Body of pancreas (tissue), 4 donors: ENCODE data around the gene CHD6. TPM values are rescaled to one million over a fixed set of nuclear protein-coding genes. Genes with fewer than 3 reads are reported as not detected.

Experiments used
- ATAC-seq: fragments of 150-250 bp; one replicate; pipeline ENCODE4 v1.9.1; 2016
- DNase-seq, 4 donors: peaks; one replicate each; pipeline ENCODE4 v3.0.0-alpha.2; 2019
- H3K27ac ChIP-seq, 4 donors: fragments of 200-600 bp; sonication (generic); 1 replicate in 3 of 4; 2 replicates in 1 of 4; pipeline versions ENCODE4 v1.5.1 to v1.6.1; 2016 to 2019; ENCODE audit warnings: mild to moderate bottlenecking in 1 of 4, mixed read lengths in 1 of 4, moderate library complexity in 1 of 4
- H3K27me3 ChIP-seq, 2 donors: fragments of 200-600 bp; sonication (generic); one replicate each; pipeline ENCODE4 v1.6.0; 2016; ENCODE audit warnings: mild to moderate bottlenecking in 1 of 2
- H3K36me3 ChIP-seq, 2 donors: fragments of 200-600 bp; sonication (generic); replicated peaks in 1 of 2; 2 replicates each; pipeline ENCODE4 v1.5.1; 2016; ENCODE audit warnings: low read depth in 2 of 2; ENCODE audit not compliant: insufficient read depth in 1 of 2
- H3K4me1 ChIP-seq: fragments of 200-600 bp; sonication (generic); one replicate; pipeline ENCODE4 v1.6.0; 2016
- H3K4me3 ChIP-seq, 2 donors: fragments of 200-600 bp; sonication (generic); 1 replicate in 1 of 2; 2 replicates in 1 of 2; pipeline ENCODE4 v1.5.1; 2016 to 2019
- H3K9me3 ChIP-seq, 3 donors: fragments of 200-600 bp; sonication (generic); 1 replicate in 2 of 3; 2 replicates in 1 of 3; pipeline ENCODE4 v1.5.1; 2016
- POLR2A ChIP-seq, 3 donors: fragments of 450-650 bp; IDR thresholded peaks; one replicate each; pipeline ENCODE4 v1.6.1; 2016; ENCODE audit warnings: antibody characterized with exemption in 3 of 3, mild to moderate bottlenecking in 2 of 3
- WGBS, 2 donors: methylation state at CpG; one replicate each; pipeline ENCODE4 v1.1.5; 2017; 5-methylcytosine and 5-hydroxymethylcytosine counted together
- intact Hi-C: fragments of 100-400 bp; cut with DNase I; formaldehyde crosslinking; loops from one replicate; pipeline ENCODE4 v1.15.1; 2023
- total RNA-seq, 2 donors: library from RNA; depleted of rRNA; stranded (reverse); fragments of >200 nt; gene quantifications; one replicate each; pipeline ENCODE4 v1.1.0, GENCODE V29; 2016
- TF ChIP-seq, protein P1 (sequence below), 7 experiments: fragments of 450-650 bp in 4 of 7; fragments of 200-600 bp in 3 of 7; sonication (generic) in 3 of 7; IDR thresholded peaks; one replicate each; pipeline ENCODE4 v1.5.1; 2016 to 2019; ENCODE audit warnings: antibody characterized with exemption in 7 of 7

CHD6 gene
- total RNA-seq, 2 donors from 2014 or later = 21.8 to 43.5 TPM

DNA sequence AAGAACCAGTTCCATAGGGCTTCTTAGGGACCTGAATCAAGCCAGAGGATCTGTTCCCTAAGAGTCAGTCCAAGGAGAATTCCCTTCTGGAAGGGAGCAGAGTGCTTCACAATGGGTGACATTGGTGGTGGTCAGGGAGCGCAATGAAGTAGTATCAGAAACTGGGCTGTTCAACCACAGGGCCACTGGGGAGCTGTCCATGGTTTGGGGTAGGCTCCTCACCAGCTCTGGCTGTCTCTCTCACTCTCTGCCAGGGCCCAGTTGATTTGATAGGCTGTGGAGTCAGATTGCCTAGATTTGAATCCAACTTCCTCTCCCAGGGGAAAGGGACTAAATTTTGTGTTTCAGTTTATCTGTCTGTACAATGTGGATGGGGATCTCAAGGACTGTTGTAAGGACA lies 36.7 kb upstream of the CHD6 start:
- 85 to 100% methylated on average over 1 of the region's 1 CpG for WGBS, 2 donors
- DNase-seq = no peak
- intact Hi-C loops = no loop called here

DNA sequence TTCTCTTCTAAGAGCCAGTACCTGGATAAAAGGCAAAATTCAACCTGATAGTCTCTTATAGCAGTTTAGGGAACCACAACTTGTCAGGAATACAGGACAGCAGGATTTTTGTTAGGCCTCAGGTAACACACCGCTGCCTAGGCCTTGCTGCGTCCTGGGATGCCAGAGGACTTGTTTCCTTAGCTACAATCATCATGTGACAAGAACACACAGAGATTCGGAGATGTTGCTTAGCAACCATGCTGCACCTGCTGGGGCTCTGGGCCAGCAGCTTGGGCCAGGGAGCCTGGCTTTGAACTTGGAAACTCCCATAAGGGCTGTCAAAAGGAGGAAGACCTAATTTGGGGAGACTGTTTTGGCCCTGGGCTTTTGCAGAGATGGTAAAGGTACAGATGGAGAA lies 36.1 kb upstream of the CHD6 start:
- DNase-seq = peak; percentile 14 to 66 (median 62)
- Histone ChIP-seq H3K4me3 (no peak overlapping the region), H3K36me3 (no peaks in the 10 kb centered on the region), H3K9me3 (no peaks in the 10 kb centered on the region), H3K27ac (no peak overlapping the region), H3K27me3 (no peaks in the 10 kb centered on the region), H3K4me1 (peaks cover 20% of the 10 kb centered on the region)
- no peak for TF ChIP-seq POLR2A (IDR thresholded peaks at IDR 0.05)
- TF ChIP-seq, protein P1, sequence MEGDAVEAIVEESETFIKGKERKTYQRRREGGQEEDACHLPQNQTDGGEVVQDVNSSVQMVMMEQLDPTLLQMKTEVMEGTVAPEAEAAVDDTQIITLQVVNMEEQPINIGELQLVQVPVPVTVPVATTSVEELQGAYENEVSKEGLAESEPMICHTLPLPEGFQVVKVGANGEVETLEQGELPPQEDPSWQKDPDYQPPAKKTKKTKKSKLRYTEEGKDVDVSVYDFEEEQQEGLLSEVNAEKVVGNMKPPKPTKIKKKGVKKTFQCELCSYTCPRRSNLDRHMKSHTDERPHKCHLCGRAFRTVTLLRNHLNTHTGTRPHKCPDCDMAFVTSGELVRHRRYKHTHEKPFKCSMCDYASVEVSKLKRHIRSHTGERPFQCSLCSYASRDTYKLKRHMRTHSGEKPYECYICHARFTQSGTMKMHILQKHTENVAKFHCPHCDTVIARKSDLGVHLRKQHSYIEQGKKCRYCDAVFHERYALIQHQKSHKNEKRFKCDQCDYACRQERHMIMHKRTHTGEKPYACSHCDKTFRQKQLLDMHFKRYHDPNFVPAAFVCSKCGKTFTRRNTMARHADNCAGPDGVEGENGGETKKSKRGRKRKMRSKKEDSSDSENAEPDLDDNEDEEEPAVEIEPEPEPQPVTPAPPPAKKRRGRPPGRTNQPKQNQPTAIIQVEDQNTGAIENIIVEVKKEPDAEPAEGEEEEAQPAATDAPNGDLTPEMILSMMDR (IDR thresholded peaks at IDR 0.05) = no peak
- ATAC-seq = peak; percentile 66
- intact Hi-C loops = no loop called here
- 13% methylated on average over 3 of the region's 3 CpGs; no CpG with 5 or more reads in 1 of the 2 donors for WGBS, 2 donors

More for the DNA sequence above, 36.7 kb upstream of the CHD6 start:
- Histone ChIP-seq H3K4me1 (peaks cover 15% of the 10 kb centered on the region), H3K27ac (no peak overlapping the region), H3K4me3 (no peak overlapping the region), H3K36me3 (no peaks in the 10 kb centered on the region), H3K9me3 (no peaks in the 10 kb centered on the region), H3K27me3 (no peaks in the 10 kb centered on the region)
- no peak for ATAC-seq
- TF ChIP-seq, protein P1 (IDR thresholded peaks at IDR 0.05) = no peak
- no peak for TF ChIP-seq POLR2A (IDR thresholded peaks at IDR 0.05)

- intact Hi-C loops = no loop called here
- peak; percentile 16 to 61 (median 42) for DNase-seq
- 13 to 45% methylated on average over 1 of the region's 1 CpG for WGBS, 2 donors
- H3K9me3 ChIP-seq = no peaks in the 10 kb centered on the region
- peak overlapping the region in 1 of 4 donors; percentile 16 for H3K27ac ChIP-seq
- TF ChIP-seq, protein P1 (IDR thresholded peaks at IDR 0.05) = no peak
- TF ChIP-seq POLR2A (IDR thresholded peaks at IDR 0.05) = no peak
- H3K4me3 ChIP-seq = no peak overlapping the region
- no peaks in the 10 kb centered on the region for H3K27me3 ChIP-seq
- H3K4me1 ChIP-seq = peaks cover 20% of the 10 kb centered on the region
- H3K36me3 ChIP-seq = no peaks in the 10 kb centered on the region
- peak; percentile 71 for ATAC-seq
These were observed 32.2 kb upstream of the CHD6 start for GRCh38 chr20:41650231-41650948.

DNA sequence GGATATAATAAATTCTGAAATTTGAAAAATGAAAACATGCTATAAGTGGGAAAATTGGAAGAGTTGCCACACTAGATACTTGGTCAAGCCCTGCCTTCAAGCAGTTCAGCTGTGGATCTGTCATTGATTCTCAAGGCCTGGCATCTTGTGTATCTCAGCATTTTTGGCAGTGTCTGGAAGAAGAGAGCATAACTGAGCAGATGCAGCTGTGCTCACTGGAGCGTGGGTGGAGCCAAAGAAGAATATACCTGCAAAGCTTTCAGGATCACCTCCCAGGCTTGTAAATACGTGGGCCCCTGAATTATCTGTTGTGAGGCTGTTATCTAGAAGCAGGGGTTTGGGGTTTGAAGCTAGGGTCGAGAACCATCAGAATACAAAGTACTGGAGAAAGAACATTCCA lies 31.3 kb upstream of the CHD6 start:
- H3K36me3 ChIP-seq = no peaks in the 10 kb centered on the region
- H3K4me3 ChIP-seq = no peak overlapping the region
- no peak for DNase-seq
- no peaks in the 10 kb centered on the region for H3K9me3 ChIP-seq
- 47 to 63% methylated on average over 3 of the region's 3 CpGs for WGBS, 2 donors
- intact Hi-C loops = no loop called here
- no peak for ATAC-seq
- H3K27ac ChIP-seq = no peak overlapping the region
- TF ChIP-seq, protein P1 (IDR thresholded peaks at IDR 0.05) = no peak
- no peak for TF ChIP-seq POLR2A (IDR thresholded peaks at IDR 0.05)
- no peaks in the 10 kb centered on the region for H3K27me3 ChIP-seq
- H3K4me1 ChIP-seq = peaks cover 20% of the 10 kb centered on the region

- ATAC-seq (no peak), DNase-seq (no peak)
- intact Hi-C loops = no loop called here
- Histone ChIP-seq H3K36me3 (no peaks in the 10 kb centered on the region), H3K9me3 (no peaks in the 10 kb centered on the region), H3K27ac (no peak overlapping the region), H3K4me3 (no peak overlapping the region), H3K4me1 (peaks cover 15% of the 10 kb centered on the region), H3K27me3 (no peaks in the 10 kb centered on the region)
- TF ChIP-seq, protein P1 (IDR thresholded peaks at IDR 0.05) = no peak
- TF ChIP-seq POLR2A (IDR thresholded peaks at IDR 0.05) = no peak
- WGBS, 2 donors = 78 to 84% methylated on average over 3 of the region's 3 CpGs
These were observed 27.2 kb upstream of the CHD6 start for GRCh38 chr20:41645372-41645771.
